ENCODE data around the gene SLC6A19.

The SLC6A19 gene

GRCh38 chr5:1180841-1181271, 20.5 kb upstream of the SLC6A19 start:
- no peak for DNase-seq (ENCODE audit: low read depth)

GRCh38 chr5:1181451-1182359, 19.7 kb upstream of the SLC6A19 start:
- DNase-seq (ENCODE audit: low read depth): no peak

- DNase-seq (ENCODE audit: low read depth): no peak
Observed at GRCh38 chr5:1182360-1182632, 19.1 kb upstream of the SLC6A19 start.

GRCh38 chr5:1182633-1183423, 18.6 kb upstream of the SLC6A19 start:
- no peak for DNase-seq (ENCODE audit: low read depth)

- no peak for DNase-seq (ENCODE audit: low read depth)
Observed at GRCh38 chr5:1183424-1184162, 17.8 kb upstream of the SLC6A19 start.

- no peak for DNase-seq (ENCODE audit: low read depth)
Observed at GRCh38 chr5:1184163-1184470, 17.3 kb upstream of the SLC6A19 start.

GRCh38 chr5:1184481-1184880, 16.9 kb upstream of the SLC6A19 start:
- no peak for DNase-seq (ENCODE audit: low read depth)

- no peak for DNase-seq (ENCODE audit: low read depth)
Observed at GRCh38 chr5:1185038-1185627, 16.3 kb upstream of the SLC6A19 start.

GRCh38 chr5:1185629-1186350, 15.6 kb upstream of the SLC6A19 start:
- DNase-seq (ENCODE audit: low read depth): no peak

- no peak for DNase-seq (ENCODE audit: low read depth)
Observed at GRCh38 chr5:1186351-1187233, 14.8 kb upstream of the SLC6A19 start.

- no peak for DNase-seq (ENCODE audit: low read depth)
Observed at GRCh38 chr5:1187234-1187949, 14.0 kb upstream of the SLC6A19 start.

- DNase-seq (ENCODE audit: low read depth): no peak
Observed at GRCh38 chr5:1187950-1188334, 13.5 kb upstream of the SLC6A19 start.

- no peak for DNase-seq (ENCODE audit: low read depth)
Observed at GRCh38 chr5:1188464-1188863, 12.9 kb upstream of the SLC6A19 start.

GRCh38 chr5:1189269-1189668, 12.1 kb upstream of the SLC6A19 start:
- DNase-seq (ENCODE audit: low read depth): no peak

GRCh38 chr5:1190278-1190677, 11.1 kb upstream of the SLC6A19 start:
- DNase-seq (ENCODE audit: low read depth): no peak

- no peak for DNase-seq (ENCODE audit: low read depth)
Observed at GRCh38 chr5:1190837-1191239, 10.6 kb upstream of the SLC6A19 start.

- no peak for DNase-seq (ENCODE audit: low read depth)
Observed at GRCh38 chr5:1192971-1193590, 8.3 kb upstream of the SLC6A19 start.

- DNase-seq (ENCODE audit: low read depth): no peak
Observed at GRCh38 chr5:1193591-1193985, 7.8 kb upstream of the SLC6A19 start.

GRCh38 chr5:1194378-1194777, 7.0 kb upstream of the SLC6A19 start:
- no peak for DNase-seq (ENCODE audit: low read depth)

GRCh38 chr5:1195439-1195838, 6.0 kb upstream of the SLC6A19 start:
- DNase-seq (ENCODE audit: low read depth): no peak
